Epithelial cell of umbilical artery (primary cell): Measurements from ENCODE around the gene TSPY10. TPM values are rescaled to one million over a fixed set of nuclear protein-coding genes. Genes with fewer than 3 reads are reported as not detected.

Source experiments
- total RNA-seq: library from RNA; depleted of rRNA; stranded (reverse); fragments of >200 nt; gene quantifications from 2 replicates; pipeline ENCODE4 v1.2.3, GENCODE V29; 2014

The TSPY10 gene, protein sequence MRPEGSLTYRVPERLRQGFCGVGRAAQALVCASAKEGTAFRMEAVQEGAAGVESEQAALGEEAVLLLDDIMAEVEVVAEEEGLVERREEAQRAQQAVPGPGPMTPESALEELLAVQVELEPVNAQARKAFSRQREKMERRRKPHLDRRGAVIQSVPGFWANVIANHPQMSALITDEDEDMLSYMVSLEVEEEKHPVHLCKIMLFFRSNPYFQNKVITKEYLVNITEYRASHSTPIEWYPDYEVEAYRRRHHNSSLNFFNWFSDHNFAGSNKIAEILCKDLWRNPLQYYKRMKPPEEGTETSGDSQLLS
- total RNA-seq = not detected in 2 replicates

GRCh38 chrY:9527580-9527979 lies at the start of gene TSPY10:
TSS of gene TSPY10 (plus strand) at chrY:9527880. CDS start at chrY:9527926, 46 bp downstream.

GRCh38 chrY:9486967-9487366 lies 40.7 kb upstream of the TSPY10 start, which contains the start of gene TSPY9:
TSS of gene TSPY9 (plus strand) at chrY:9487267. CDS start at chrY:9487313, 46 bp downstream.

Other genes with a start within 250 kb of the TSPY10 start
- gene TSPY4, start 190.4 kb upstream of the TSPY10 start, total RNA-seq = not detected in 2 replicates
- gene TSPY8, start 170.1 kb upstream of the TSPY10 start, total RNA-seq = not detected in 2 replicates
- gene TSPY3, start 129.5 kb upstream of the TSPY10 start, total RNA-seq = not detected in 2 replicates
- gene TSPY1, start 60.9 kb upstream of the TSPY10 start, total RNA-seq = not detected in 2 replicates
- gene TSPY9, start 40.6 kb upstream of the TSPY10 start, total RNA-seq = not detected in 2 replicates